ENCODE measurements around the gene MMP20. TPM values are rescaled to one million over a fixed set of nuclear protein-coding genes. Genes with fewer than 3 reads are reported as not detected.

The MMP20 gene
- total RNA-seq, 1 experiment from 2014 or later = not detected

DNA sequence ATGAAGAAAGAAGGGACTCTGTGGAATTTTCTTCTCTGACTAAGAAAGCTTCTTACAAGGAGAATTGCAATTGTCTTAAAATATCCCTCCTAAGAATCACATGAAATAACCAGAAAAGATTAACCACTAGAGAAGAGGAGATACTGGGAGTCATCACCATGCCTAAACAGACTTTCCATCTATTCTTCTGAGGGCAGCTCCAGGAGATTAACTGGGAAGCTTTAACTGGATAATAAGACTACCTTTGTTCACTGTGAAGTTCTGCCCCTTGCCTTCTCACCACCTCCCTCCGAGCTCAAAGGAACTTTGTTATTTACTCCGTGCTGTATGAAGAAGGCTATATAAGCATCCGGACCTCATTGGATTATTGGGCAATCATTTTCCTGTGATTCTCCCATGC, 70.0 kb downstream of the MMP20 start:
- H3K27me3 ChIP-seq (replicated peaks; ENCODE audit: insufficient read depth, low read depth, low read length, poor library complexity) = no peaks in the 10 kb centered on the region
- no peaks in the 10 kb centered on the region for H3K9me3 ChIP-seq (ENCODE audit: low read depth, low read length, poor library complexity, severe bottlenecking)
- CTCF ChIA-PET = no interaction called here
- no peak overlapping the region for H3K4me3 ChIP-seq (ENCODE audit: low read depth, low read length, poor library complexity, severe bottlenecking)
- POLR2A ChIA-PET (ENCODE audit: low non-redundant PET) = interaction anchor here (0.5 kb wide), 1 partner anchor 22 kb away, joined by 3 read pairs; no protein-coding TSS in a partner anchor
- H3K4me1 ChIP-seq (ENCODE audit: insufficient read depth, low read length, poor library complexity, severe bottlenecking) = peaks cover 8% of the 10 kb centered on the region
- intact Hi-C loops (cut with micrococcal nuclease; ENCODE audit: unreplicated experiment) = no loop called here
- H3K27ac ChIP-seq (ENCODE audit: low read depth, low read length, poor library complexity, severe bottlenecking) = no peak overlapping the region
- TF ChIP-seq EZH2 (IDR thresholded peaks at IDR 0.05; ENCODE audit: borderline replicate concordance, low read depth, low read length, poor library complexity, severe bottlenecking) = no peak
- TF ChIP-seq, protein P1, sequence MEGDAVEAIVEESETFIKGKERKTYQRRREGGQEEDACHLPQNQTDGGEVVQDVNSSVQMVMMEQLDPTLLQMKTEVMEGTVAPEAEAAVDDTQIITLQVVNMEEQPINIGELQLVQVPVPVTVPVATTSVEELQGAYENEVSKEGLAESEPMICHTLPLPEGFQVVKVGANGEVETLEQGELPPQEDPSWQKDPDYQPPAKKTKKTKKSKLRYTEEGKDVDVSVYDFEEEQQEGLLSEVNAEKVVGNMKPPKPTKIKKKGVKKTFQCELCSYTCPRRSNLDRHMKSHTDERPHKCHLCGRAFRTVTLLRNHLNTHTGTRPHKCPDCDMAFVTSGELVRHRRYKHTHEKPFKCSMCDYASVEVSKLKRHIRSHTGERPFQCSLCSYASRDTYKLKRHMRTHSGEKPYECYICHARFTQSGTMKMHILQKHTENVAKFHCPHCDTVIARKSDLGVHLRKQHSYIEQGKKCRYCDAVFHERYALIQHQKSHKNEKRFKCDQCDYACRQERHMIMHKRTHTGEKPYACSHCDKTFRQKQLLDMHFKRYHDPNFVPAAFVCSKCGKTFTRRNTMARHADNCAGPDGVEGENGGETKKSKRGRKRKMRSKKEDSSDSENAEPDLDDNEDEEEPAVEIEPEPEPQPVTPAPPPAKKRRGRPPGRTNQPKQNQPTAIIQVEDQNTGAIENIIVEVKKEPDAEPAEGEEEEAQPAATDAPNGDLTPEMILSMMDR (conservative IDR thresholded peaks at IDR 0.05; ENCODE audit: low read depth, low read length) = no peak
- BruUV-seq (replicated peaks) = no TSS peak
- no peak for DNase-seq (ENCODE audit: low spot score)
- no peaks in the 10 kb centered on the region for H3K36me3 ChIP-seq (ENCODE audit: insufficient read depth, low read length, poor library complexity, severe bottlenecking)

DNA sequence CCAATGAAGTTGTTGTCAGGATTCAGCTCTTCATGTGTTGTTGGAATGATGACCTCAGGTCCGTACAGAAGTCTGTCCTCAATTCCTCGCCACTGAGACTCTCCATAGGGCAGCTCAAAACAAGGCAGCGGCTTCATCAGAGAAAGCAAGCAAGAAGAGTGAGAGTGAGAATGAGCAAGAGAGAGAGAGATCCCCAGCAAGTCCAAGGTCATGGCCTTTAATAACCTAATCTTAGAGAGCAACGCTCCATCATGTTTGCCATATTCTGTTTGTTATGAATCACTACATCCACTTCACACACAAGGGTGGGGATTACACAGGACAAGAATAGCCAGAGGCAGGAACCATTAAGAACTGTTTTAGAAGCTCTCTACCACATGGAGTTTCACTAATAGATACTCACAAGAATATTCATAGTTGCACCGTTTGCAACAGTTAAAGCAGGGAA, 71.3 kb downstream of the MMP20 start:
- intact Hi-C loops (cut with micrococcal nuclease; ENCODE audit: unreplicated experiment) = no loop called here
- no TSS peak for BruUV-seq (replicated peaks)
- no peaks in the 10 kb centered on the region for H3K27me3 ChIP-seq (replicated peaks; ENCODE audit: insufficient read depth, low read depth, low read length, poor library complexity)
- ChIA-PET CTCF (no interaction called here), POLR2A (ENCODE audit: low non-redundant PET) (no interaction called here)
- H3K9me3 ChIP-seq (ENCODE audit: low read depth, low read length, poor library complexity, severe bottlenecking) = no peaks in the 10 kb centered on the region
- H3K4me3 ChIP-seq (ENCODE audit: low read depth, low read length, poor library complexity, severe bottlenecking) = no peak overlapping the region
- no peaks in the 10 kb centered on the region for H3K36me3 ChIP-seq (ENCODE audit: insufficient read depth, low read length, poor library complexity, severe bottlenecking)
- DNase-seq (ENCODE audit: low spot score) = no peak
- H3K4me1 ChIP-seq (ENCODE audit: insufficient read depth, low read length, poor library complexity, severe bottlenecking) = peaks cover 3% of the 10 kb centered on the region
- no peak for TF ChIP-seq EZH2 (IDR thresholded peaks at IDR 0.05; ENCODE audit: borderline replicate concordance, low read depth, low read length, poor library complexity, severe bottlenecking)
- TF ChIP-seq, protein P1 (conservative IDR thresholded peaks at IDR 0.05; ENCODE audit: low read depth, low read length) = no peak
- H3K27ac ChIP-seq (ENCODE audit: low read depth, low read length, poor library complexity, severe bottlenecking) = no peak overlapping the region

DNA sequence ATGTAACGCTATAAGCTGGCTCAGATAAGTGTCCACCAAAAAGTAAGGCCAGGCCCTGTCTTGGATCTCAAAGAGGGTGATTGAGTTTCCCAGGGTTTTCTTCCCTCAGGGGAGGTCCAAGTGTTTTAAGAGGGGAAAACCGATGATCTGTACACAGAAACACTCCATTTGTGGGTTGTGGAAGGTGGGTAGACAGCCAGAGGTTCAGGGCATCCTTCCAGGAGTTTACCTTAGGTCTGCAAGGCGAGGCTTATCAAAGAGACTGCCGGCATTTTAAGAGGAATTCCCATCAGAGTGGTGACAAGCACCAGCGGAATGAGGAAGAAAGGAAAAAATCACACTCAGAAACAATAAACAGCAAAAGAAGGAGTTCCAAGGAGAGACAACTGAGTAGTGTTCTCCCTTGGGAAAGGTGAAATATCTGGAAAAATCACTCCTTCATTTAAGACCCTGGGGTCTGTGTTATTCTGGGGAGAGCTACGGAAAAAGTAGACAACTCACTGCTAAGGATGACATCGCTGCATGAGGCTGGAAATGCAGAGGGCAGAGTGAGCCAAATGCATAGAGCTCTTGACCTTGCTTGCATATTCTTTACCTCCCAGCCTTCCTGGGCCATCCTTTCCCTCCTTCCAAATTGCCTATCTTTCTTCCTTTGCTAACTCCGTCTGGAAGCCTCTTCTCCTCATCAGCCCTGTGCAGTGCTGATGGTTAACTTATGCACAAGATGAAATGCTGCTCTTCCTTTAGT, 72.5 kb downstream of the MMP20 start:
- Histone ChIP-seq H3K36me3 (ENCODE audit: insufficient read depth, low read length, poor library complexity, severe bottlenecking) (no peaks in the 10 kb centered on the region), H3K27me3 (replicated peaks; ENCODE audit: insufficient read depth, low read depth, low read length, poor library complexity) (no peaks in the 10 kb centered on the region), H3K9me3 (ENCODE audit: low read depth, low read length, poor library complexity, severe bottlenecking) (no peaks in the 10 kb centered on the region), H3K4me1 (ENCODE audit: insufficient read depth, low read length, poor library complexity, severe bottlenecking) (peaks cover 3% of the 10 kb centered on the region), H3K4me3 (ENCODE audit: low read depth, low read length, poor library complexity, severe bottlenecking) (no peak overlapping the region), H3K27ac (ENCODE audit: low read depth, low read length, poor library complexity, severe bottlenecking) (no peak overlapping the region)
- BruUV-seq (replicated peaks) = no TSS peak
- intact Hi-C loops (cut with micrococcal nuclease; ENCODE audit: unreplicated experiment) = no loop called here
- TF ChIP-seq, protein P1 (conservative IDR thresholded peaks at IDR 0.05; ENCODE audit: low read depth, low read length) = no peak
- TF ChIP-seq EZH2 (IDR thresholded peaks at IDR 0.05; ENCODE audit: borderline replicate concordance, low read depth, low read length, poor library complexity, severe bottlenecking) = no peak
- ChIA-PET POLR2A (ENCODE audit: low non-redundant PET) (no interaction called here), CTCF (no interaction called here)
- no peak for DNase-seq (ENCODE audit: low spot score)
